Fibroblast of the aortic adventitia (primary cell): ENCODE data around the gene DNAH10. TPM values are rescaled to one million over a fixed set of nuclear protein-coding genes. Genes with fewer than 3 reads are reported as not detected.

ENCODE experiments used
- DNase-seq: peaks from one replicate; pipeline ENCODE4 v3.0.0-alpha.2; 2010; ENCODE audit warnings: low read depth
- H3K4me3 ChIP-seq: 2 replicates; pipeline ENCODE4 v1.5.1; 2011; ENCODE audit warnings: low read depth, mild to moderate bottlenecking, control low read depth, low read length, moderate library complexity
- CTCF ChIP-seq: IDR thresholded peaks from 2 replicates; pipeline ENCODE4 v1.5.1; 2011; ENCODE audit warnings: mild to moderate bottlenecking, low read length, control low read depth, inconsistent platforms; ENCODE audit not compliant: insufficient read depth
- total RNA-seq: library from RNA; depleted of rRNA; stranded (reverse); fragments of >200 nt; gene quantifications from 2 replicates; pipeline ENCODE4 v1.2.3, GENCODE V29; 2012; ENCODE audit warnings: low replicate concordance

The DNAH10 gene
- total RNA-seq, 1 donor, result 0.18 TPM

- TF ChIP-seq CTCF, result no peak
- DNase-seq, result no peak
- H3K4me3 ChIP-seq, result no peak overlapping the region
These were observed 68.6 kb downstream of the DNAH10 start for GRCh38 chr12:123830675-123831074.

GRCh38 chr12:123832052-123832451, 70.0 kb downstream of the DNAH10 start:
- DNase-seq, result no peak
- TF ChIP-seq CTCF, result no peak
- no peak overlapping the region for H3K4me3 ChIP-seq

- no peak overlapping the region for H3K4me3 ChIP-seq
- no peak for TF ChIP-seq CTCF
- no peak for DNase-seq
These were observed 71.7 kb downstream of the DNAH10 start for GRCh38 chr12:123833830-123834229.

GRCh38 chr12:123834845-123835244, 72.7 kb downstream of the DNAH10 start:
- TF ChIP-seq CTCF, result no peak
- H3K4me3 ChIP-seq, result no peak overlapping the region
- no peak for DNase-seq

GRCh38 chr12:123836292-123836691, 74.2 kb downstream of the DNAH10 start:
- no peak for TF ChIP-seq CTCF
- no peak for DNase-seq

GRCh38 chr12:123839826-123840225, 77.7 kb downstream of the DNAH10 start:
- no peak for DNase-seq
- no peak for TF ChIP-seq CTCF

More at GRCh38 chr12:123836292-123836691, 74.2 kb downstream of the DNAH10 start:
- no peak overlapping the region for H3K4me3 ChIP-seq

GRCh38 chr12:123840765-123841425, 78.8 kb downstream of the DNAH10 start:
- H3K4me3 ChIP-seq, result no peak overlapping the region
- TF ChIP-seq CTCF, result no peak
- DNase-seq, result no peak

More at GRCh38 chr12:123839826-123840225, 77.7 kb downstream of the DNAH10 start:
- no peak overlapping the region for H3K4me3 ChIP-seq
